Posterior cingulate gyrus (tissue), 11 donors: ENCODE results near the gene GPATCH3.
A peak's percentile ranks its signal among the peaks of the same experiment; 100 is the strongest.
"Not testable (repeated sequence)": the region's sequence is repeated elsewhere in the genome, so short reads cannot be mapped to it uniquely, and the experiment has no call there.

Experiments
- DNase-seq, 10 donors: peaks; one replicate each; pipeline versions ENCODE4 v3.0.0 to v3.0.0-alpha.2; 2020 to 2021; ENCODE audit warnings: mixed read lengths in 3 of 10
- intact Hi-C: fragments of 100-400 bp; cut with DNase I; formaldehyde crosslinking; loops from one replicate; pipeline ENCODE4 v1.15.1; 2023

The GPATCH3 gene, protein sequence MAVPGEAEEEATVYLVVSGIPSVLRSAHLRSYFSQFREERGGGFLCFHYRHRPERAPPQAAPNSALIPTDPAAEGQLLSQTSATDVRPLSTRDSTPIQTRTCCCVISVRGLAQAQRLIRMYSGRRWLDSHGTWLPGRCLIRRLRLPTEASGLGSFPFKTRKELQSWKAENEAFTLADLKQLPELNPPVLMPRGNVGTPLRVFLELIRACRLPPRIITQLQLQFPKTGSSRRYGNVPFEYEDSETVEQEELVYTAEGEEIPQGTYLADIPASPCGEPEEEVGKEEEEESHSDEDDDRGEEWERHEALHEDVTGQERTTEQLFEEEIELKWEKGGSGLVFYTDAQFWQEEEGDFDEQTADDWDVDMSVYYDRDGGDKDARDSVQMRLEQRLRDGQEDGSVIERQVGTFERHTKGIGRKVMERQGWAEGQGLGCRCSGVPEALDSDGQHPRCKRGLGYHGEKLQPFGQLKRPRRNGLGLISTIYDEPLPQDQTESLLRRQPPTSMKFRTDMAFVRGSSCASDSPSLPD

DNA sequence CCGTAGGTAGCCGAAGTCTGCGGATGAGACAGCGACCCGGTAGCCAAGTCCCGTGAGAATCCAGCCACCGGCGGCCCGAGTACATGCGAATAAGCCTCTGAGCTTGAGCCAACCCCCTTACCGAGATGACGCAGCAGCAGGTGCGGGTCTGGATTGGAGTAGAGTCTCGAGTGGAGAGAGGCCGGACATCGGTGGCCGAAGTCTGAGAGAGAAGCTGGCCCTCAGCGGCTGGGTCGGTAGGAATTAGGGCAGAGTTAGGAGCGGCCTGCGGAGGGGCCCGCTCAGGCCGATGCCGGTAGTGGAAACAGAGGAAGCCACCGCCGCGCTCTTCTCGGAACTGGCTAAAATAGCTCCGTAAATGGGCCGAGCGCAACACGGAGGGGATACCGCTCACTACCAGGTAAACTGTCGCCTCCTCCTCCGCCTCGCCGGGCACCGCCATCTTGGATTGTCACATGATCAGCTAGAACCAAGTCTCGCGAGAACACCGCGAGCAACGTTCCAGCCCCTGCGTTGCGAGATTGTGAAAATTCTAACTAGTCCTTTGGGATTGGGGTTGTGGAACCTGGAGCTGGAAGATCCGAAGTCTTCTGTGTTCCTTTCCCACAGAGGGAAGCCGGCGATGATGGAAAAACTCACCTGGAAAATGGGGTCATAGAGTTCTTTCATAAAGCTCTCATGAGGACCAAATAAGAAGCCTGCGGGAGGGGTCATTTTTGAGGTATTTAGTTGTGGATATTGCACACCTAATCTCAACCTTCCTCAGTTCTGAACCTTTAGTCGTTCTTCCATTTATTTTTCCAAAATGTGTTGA, at the start of gene GPATCH3:
GPATCH3 (minus strand) TSS at position 467 of the 814 bp plus-strand sequence; CDS start at position 442, 25 bp downstream.
- DNase-seq = peak; percentile 85 to 98 (median 89)
- intact Hi-C loops = no loop called here

DNA sequence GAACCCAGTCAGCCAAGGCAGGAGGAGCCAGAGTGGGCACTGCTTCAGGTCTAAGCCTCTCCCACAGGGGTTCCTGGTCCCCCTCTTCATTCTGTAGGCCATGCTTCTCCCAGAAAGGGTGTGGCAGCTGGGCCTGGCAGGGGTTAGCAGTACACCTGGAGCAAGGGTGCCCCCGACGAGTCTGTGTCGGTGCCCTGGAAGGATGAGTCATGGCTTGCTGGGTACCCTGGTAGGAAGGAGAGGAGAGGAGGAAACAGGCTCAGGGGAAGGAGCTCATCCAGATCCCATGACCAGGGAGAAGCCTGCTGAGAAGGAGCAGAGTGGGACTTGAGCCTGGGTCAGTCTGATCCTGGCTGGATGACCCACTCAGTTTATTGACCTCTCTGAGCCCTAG, 49.7 kb upstream of the GPATCH3 start:
- intact Hi-C loops = no loop called here
- peak in 2 of 10 donors; percentile 41 to 67 for DNase-seq

DNA sequence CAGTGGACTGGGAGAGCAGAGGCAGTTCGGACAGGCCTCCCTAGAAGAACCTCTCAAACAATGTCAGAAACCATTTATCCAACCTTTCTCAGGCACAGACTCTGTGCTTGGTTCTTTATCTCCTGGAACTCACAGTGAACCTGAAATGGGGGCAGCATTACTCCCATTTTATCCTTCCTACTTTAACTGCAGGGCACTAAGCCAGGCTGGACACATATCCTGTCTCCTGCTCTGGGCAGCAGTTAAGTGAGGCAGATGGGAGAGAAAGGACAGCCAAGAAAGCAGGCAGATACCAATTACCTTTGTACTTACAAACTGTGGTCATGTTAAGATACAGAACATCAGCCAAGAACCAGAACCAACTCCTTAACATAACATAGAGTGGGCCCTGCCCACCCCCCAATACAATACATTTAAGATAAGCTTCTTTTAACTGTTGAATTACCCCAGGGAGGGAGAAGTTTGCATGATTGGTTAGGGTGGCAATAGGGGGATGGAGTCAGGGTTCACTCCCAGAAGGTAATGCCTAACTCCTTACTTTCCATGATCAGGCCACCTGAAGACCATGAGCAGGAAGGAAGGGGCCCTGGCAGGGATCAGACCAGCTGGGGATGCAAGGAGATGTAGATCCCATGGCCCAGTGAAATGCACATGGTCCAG, 49.1 kb upstream of the GPATCH3 start:
- intact Hi-C loops = no loop called here
- DNase-seq = no peak

DNA sequence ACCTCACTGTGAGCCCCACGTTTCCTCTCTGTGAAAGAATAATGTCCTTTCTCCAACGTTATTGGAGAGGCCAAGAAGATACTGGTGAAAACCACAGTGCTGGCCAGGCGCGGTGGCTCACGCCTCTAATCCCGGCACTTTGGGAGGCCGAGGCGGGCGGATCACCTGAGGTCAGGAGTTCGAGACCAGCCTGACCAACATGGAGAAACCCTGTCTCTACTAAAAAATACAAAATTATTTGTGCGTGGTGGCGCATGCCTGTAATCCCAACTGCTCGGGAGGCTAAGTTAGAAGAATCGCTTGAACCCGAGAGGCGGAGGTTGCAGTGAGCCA, 48.4 kb upstream of the GPATCH3 start:
- intact Hi-C loops = not testable (repeated sequence)
- DNase-seq = peak in 2 of 10 donors; percentile 31 to 36

DNA sequence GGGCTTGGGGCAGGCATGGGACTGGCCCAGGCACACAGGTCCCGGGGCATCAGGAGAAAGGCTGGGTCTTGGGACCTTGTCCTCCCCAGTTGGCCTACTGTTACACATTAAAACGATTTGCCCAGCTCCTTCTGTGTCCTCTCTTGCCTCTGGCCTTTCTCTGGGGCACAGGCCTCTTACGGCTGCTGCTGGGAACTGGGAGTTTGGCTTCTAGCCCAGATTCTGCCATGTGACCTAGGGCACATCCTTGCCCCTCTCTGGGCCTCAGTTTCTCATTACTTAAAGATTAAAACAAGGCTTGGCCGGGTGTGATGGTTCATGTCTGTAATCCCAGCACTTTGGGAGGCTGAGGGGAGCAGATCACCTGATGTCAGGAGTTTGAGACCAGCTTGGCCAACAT, 46.0 kb upstream of the GPATCH3 start:
- DNase-seq = peak in 2 of 10 donors; percentile 21 to 46
- intact Hi-C loops = no loop called here

DNA sequence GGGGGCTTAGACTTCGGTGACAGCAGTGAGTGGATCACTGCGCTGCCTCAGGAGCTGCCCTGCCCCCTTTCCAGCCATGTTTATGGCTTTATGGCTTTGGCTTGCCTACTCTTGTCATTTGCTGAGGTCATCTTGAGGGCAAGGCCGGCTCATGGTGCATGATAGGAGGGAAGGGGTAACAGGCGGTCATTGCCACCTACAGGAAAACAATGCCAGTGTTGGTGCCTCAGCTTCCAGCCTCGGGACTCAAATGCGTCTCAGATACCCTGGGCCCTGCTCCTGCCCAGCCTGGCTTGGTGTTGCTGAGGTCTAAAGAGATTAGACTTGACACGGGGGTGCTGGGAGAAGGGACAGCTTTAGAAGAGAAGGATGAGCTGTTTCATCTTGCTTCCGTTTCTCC, 45.5 kb upstream of the GPATCH3 start:
- intact Hi-C loops = no loop called here
- peak in 2 of 10 donors; percentile 39 to 55 for DNase-seq

DNA sequence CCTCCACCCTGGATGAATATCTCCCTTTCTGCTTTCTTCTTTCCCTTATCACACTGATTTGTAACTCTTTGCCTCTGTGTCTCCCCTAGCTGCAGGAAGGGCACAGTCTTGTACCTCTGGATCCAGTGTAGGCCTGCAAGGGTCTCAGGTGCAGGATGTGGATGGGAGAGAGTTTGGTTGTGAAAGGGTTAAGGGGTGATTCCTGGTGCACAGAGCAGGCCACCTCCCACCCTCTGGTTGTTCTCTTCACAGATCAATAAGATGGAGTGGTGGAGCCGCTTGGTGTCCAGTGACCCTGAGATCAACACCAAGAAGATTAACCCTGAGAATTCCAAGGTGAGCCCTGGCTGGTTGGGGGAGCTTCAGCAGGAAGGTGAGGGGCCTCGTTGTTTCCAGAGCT, 44.9 kb upstream of the GPATCH3 start:
- peak in 2 of 10 donors; percentile 4 to 7 for DNase-seq
- intact Hi-C loops = no loop called here

DNA sequence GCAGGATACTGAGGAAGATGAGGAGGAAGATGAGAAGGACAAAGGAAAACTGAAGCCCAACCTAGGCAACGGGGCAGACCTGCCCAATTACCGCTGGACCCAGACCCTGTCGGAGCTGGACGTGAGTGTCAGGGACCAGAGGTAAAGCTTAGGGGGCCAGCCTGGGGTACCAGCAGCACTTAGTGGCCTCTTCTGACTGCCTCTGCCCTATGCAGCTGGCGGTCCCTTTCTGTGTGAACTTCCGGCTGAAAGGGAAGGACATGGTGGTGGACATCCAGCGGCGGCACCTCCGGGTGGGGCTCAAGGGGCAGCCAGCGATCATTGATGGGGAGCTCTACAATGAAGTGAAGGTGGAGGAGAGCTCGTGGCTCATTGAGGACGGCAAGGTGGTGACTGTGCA, 42.4 kb upstream of the GPATCH3 start:
- peak in 2 of 10 donors; percentile 29 to 55 for DNase-seq
- intact Hi-C loops = no loop called here

DNA sequence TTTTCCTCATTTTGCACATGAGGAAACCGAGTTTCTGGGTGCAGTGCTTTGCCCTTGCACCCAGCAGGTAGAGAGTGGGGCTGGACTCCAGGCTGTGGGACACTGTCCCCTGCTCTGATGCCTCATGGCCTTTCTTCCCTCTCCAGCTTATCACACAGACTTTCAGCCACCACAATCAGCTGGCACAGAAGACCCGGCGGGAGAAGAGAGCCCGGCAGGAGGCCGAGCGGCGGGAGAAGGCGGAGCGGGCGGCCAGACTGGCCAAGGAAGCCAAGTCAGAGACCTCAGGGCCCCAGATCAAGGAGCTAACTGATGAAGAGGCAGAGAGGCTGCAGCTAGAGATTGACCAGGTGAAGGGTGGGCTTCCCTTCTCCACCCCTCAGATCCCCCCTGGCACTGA, 41.0 kb upstream of the GPATCH3 start:
- intact Hi-C loops = no loop called here
- peak in 2 of 10 donors; percentile 18 to 40 for DNase-seq

DNA sequence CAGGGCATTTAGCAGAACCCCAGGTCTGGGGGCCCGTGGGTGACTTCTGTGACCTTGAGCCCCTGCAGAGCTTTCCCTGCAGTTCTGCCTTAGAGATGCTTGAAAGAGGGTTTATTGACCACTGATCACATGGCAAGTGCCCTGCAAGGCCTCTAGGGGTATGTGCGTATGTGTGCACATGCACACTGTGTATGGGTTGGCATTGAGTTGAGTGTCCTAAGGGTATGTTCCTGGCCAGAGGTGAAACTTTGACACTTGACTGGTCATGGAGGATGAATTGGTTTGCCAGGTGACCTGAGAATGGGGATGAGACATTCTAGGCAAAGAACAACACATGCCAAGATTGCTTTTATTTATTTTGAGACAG, 38.4 kb upstream of the GPATCH3 start:
- intact Hi-C loops = no loop called here
- peak in 1 of 10 donors; percentile 32 for DNase-seq

DNA sequence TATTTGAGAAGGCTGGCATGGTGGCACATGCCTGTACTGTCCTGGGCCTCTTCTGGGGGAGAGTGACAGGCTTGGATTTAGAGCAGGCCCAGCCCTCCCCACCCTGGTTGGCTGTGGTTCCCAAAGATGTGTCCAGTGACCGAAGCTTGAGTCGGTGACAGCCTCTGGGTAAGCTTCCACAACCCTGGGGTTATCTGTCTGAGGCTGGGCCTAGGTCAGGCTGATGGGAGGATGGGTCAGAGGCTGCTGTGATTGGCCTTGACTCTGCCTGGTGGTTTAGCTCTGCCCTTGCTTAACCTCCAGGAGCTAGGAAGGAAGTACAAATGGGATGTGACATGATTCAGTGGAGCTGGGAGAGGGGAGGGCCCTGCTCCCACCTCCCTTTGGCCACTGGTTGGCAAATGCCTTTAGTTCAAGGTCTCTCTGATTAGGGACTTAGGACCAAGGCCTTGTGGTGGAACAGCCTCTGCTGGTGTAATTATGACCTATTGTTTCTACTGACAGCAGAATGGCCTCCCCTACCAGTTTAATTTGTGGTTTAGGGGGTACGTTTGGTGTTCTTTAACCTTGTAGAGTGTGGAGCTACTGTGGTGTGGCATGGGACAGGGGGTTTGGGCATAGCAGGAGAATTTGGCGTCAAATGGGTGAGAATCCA, 37.9 kb upstream of the GPATCH3 start:
- peak in 1 of 10 donors; percentile 41 for DNase-seq

DNA sequence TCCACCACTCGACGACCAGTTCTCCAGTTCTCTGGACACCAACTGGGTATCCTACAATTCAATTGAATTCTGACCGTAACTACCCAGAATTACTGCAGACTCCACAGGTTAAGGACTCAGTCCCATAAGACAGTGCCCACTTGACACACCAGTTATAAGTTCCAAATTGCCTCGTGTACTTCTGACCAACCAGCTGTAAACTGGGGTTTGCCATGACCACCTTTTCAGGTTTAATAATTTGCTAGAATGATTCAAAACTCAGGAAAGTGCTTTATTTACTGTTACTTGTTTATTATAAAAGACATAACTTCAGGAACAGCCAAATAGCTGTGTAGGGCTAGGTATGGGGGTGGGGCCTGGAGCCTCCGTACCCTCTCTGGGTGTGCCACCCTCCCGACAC, 36.6 kb upstream of the GPATCH3 start:
- no peak for DNase-seq
- intact Hi-C loops = no loop called here

More for the DNA sequence above, 37.9 kb upstream of the GPATCH3 start:
- intact Hi-C loops = no loop called here

DNA sequence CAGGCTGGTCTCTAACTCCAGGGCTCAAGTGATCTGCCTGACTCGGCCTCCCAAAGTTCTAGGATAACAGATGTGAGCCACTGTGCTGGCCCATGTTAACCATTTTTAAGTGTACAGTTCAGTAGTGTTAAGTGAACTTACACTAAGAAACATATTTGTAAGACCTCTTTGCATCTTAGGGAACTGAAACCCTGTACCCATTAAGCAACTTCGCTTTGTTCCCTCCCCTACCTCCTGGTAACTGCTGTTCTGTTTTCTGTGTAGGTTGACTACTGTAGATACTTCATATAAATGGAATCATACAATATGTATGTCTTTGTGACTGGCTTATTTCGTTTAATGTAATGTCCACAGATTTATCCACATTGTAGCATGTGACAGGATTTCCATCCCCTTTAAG, 32.3 kb upstream of the GPATCH3 start:
- intact Hi-C loops = no loop called here
- no peak for DNase-seq

DNA sequence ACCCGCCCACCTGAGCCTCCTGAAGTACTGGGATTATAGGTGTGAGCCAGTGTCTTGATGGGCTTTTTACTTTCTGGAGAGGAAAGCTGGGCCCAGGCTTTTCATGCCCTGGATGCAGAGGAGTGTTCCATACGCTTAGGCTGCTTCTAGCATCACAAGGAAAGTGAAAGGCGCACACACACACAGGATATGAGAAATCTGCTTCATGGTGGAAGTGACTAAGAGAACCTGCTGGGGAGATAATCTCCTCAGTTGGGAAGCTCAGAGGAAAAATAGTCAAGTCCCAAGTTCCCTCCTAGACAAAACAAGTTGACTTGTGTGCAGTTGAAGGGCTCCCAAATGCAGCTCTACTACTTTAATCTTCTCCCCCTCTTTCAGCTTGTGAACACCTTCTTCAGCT, 23.4 kb upstream of the GPATCH3 start:
- peak in 1 of 10 donors; percentile 4 for DNase-seq
- intact Hi-C loops = no loop called here

DNA sequence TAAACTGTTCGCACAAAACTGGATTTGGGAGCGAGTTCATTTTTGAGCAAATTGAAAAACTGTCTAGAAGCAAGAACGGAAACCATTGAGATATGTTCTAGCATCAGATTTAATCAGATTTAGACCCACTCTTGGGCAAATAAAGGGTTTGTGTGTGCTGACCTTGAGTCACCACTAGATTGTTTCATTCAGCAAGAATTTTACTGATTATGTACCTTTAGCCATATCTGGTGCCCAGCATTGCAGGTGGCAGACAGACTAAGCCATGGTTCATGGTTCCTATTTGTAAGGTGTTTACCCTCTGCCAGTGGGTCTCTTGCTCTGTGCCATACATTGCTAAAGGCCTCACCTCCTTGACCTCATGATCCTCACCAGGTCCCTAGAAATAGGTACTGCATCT, 22.6 kb upstream of the GPATCH3 start:
- intact Hi-C loops = no loop called here
- DNase-seq = peak in 1 of 10 donors; percentile 7

DNA sequence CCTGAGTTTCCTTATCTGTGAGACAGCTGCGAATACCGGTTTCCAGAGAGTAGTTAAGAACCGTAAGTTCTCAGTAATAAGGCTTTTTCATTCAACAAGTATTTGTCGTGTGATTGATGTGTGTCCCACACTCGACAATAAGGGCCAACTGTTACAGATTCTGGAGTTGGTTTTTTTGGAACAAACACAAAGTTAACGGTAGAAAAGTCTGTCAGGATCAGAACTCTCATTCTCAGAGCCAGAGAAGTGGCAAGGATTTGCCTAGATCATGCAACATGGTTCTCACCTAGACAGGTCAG, 22.1 kb upstream of the GPATCH3 start:
- intact Hi-C loops = no loop called here
- DNase-seq = no peak

DNA sequence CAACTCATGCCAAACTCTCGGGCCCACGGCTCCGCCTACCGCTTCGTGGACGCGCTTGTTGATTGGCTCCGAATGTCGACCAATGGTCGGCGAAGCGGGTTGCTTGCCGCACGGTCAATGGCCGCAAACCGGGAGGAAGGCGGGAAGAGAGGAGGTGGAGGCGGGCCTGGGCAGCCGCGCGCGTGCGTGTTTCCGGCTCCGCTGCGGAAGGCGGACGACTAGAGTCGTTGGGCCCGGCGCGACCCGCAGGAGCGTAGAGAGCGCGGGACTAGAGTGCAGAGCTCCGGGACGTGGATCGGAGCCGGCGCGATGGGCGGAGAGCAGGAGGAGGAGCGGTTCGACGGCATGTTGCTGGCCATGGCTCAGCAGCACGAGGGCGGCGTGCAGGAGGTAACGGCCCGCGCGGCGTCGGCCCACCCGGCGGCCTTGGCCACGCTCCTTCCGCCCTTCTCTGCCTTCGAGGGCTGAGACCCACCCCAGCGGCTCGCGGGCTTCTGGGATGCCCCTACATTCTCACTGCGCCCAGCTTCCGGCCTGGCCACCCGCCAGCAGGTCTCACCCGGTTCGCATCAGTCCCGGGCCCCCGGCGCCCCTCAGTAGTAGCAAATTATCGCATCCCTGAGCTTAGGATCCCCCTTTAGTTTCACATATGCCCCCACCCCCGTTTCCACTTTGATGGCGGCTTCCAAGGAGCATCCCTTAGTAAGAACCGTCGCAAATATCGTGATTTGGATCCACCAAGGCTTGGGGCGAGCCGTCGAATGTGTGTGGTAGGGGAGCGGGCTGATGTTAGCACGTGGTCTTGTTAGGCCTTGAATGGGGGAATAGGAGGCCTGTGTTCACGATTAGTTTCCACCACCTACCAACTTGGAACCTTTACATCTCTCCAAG, 21.5 kb upstream of the GPATCH3 start, which contains the start of gene NUDC:
NUDC (plus strand) TSS at position 204 of the 891 bp plus-strand sequence; CDS start at position 310, 106 bp downstream.
- intact Hi-C loops = no loop called here
- DNase-seq = peak; percentile 97 to 100 (median 98)

DNA sequence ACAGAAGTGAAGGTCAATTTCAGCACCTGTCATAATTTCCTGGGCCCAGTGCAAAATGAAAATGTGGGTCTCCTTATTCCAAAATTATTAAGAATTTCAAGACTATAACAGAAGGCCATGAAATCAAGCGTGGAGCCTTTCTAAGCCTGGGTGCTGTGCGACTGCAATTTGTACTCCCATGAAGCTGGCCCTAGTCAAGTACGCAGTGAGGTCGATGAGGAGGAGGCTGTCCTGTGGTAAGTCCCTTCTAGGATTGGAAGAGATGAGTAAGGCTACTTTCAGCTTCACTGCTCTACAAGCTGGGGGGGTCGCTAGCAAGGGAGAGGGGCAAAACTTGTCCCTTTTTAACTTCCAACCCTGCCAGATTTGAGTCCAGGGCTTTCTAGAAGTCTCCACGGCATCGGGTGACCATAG, 20.9 kb upstream of the GPATCH3 start:
- no peak for DNase-seq
- intact Hi-C loops = no loop called here

DNA sequence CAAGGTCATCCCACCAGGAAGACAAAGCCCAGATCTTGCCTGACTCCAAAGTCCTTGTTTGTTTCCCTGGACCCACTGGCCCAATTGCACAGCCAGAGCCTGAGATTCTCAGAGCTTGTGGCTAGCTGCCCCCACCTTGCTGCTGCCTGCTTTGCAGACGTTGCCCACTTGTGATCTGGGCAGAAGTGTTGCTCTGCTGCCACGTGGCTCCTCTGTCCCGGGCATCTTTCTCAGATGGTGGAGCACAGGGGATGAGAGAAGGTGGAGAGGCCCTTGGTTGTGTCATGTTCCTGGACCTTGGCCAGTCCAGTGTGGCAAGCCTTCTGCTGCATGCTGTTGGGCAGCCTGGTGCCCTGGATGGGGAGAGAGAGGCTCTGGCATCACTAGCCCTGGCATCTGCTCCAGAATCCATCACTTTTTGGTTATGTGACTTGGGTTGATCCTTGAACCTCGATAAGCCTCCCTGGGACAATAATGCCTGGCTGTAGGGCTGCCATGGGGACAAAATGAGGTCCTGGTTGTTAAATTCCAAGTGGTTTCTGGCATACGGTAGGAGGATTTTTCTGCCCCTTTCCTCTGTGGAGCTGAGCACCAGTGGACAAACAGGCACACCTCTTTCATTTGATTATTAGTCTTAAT, 15.1 kb upstream of the GPATCH3 start:
- peak in 2 of 10 donors; percentile 20 to 26 for DNase-seq

More for the DNA sequence above, 15.1 kb upstream of the GPATCH3 start:
- intact Hi-C loops = no loop called here
